A549 (cell line): Measurements from ENCODE around the gene ESPN.

ENCODE experiments used
- CHD2 ChIP-seq: fragments of 150-350 bp; IDR thresholded peaks from 2 replicates; pipeline ENCODE4 v1.6.1; 2014; ENCODE audit warnings: low read length; ENCODE audit not compliant: partially characterized antibody
- HDAC2 ChIP-seq: fragments of 200-600 bp; sonication (generic); IDR thresholded peaks from 2 replicates; pipeline ENCODE4 v1.6.1; 2016
- KDM1A ChIP-seq: fragments of 200-600 bp; sonication (generic); IDR thresholded peaks from 2 replicates; pipeline ENCODE4 v1.6.1; 2016; ENCODE audit warnings: low read depth, mild to moderate bottlenecking
- MYC ChIP-seq: IDR thresholded peaks from 2 replicates; pipeline ENCODE4 v1.6.1; 2012; ENCODE audit warnings: mild to moderate bottlenecking, inconsistent platforms, low read length, improper control_type of control experiment, borderline replicate concordance
- POLR2A ChIP-seq: IDR thresholded peaks from 2 replicates; pipeline ENCODE4 v1.6.1; 2012; ENCODE audit warnings: mild to moderate bottlenecking, low read length
- POLR2AphosphoS2 ChIP-seq: conservative IDR thresholded peaks from 2 replicates; pipeline ENCODE4 v1.6.1; 2012; ENCODE audit warnings: low read length, improper control_type of control experiment, inconsistent platforms
- RAD21 ChIP-seq, 2 experiments: fragments of >200 bp in 1 of 2; sonication (Bioruptor Twin) in 1 of 2; formaldehyde crosslinking in 1 of 2; IDR thresholded peaks in 1 of 2; conservative IDR thresholded peaks in 1 of 2; 2 replicates in 1 of 2; 3 replicates in 1 of 2; pipeline ENCODE4 v1.6.1; 2012 to 2018; ENCODE audit warnings: inconsistent platforms in 1 of 2
- RNF2 ChIP-seq: fragments of 200-600 bp; sonication (generic); IDR thresholded peaks from 2 replicates; pipeline ENCODE4 v1.6.1; 2016; ENCODE audit warnings: low read depth, mild to moderate bottlenecking, antibody characterized with exemption, moderate library complexity, borderline replicate concordance
- SREBF2 ChIP-seq: fragments of 450-650 bp; IDR thresholded peaks from 2 replicates; pipeline ENCODE4 v1.6.1; 2014; ENCODE audit warnings: mild to moderate bottlenecking, moderate library complexity
- TFCP2L1 ChIP-seq: fragments of 250-450 bp; sonication (Bioruptor Pico); IDR thresholded peaks from 2 replicates; pipeline ENCODE4 v1.5.0; 2021; ENCODE audit warnings: mild to moderate bottlenecking
- TP53 ChIP-seq: fragments of 250-450 bp; sonication (Bioruptor Pico); IDR thresholded peaks from 2 replicates; pipeline ENCODE4 v1.5.0; 2021; ENCODE audit warnings: mild to moderate bottlenecking, moderate library complexity
- TF ChIP-seq, protein P1 (sequence below): fragments of >200 bp; sonication (Bioruptor Twin); formaldehyde crosslinking; IDR thresholded peaks from 3 replicates; pipeline ENCODE4 v1.5.1; 2016
- TF ChIP-seq, protein P2 (sequence below): fragments of 250-450 bp; sonication (Bioruptor Pico); IDR thresholded peaks from 2 replicates; pipeline ENCODE4 v1.5.0; 2021; ENCODE audit warnings: mild to moderate bottlenecking, moderate library complexity, borderline replicate concordance
- TF ChIP-seq, protein P3 (sequence below): IDR thresholded peaks from 2 replicates; pipeline ENCODE4 v1.6.1; 2012

DNA sequence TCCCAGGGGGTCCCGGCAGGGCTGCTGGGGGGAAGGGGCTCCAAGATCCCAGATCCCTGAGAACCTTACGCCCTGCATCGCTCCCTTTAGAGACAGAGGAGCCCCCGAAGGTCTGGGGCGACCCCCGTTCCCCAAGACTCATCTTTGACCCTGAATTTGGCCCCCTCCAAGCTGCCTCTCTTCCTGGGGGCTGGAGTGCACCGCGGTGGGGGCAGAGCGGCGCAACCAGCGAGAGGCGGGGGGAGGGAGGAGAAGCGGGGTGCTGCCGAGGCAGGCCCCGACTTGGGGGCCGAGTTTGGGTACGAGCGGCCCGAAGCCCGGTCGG, 72.3 kb downstream of the ESPN start:
- TF ChIP-seq, protein P1, sequence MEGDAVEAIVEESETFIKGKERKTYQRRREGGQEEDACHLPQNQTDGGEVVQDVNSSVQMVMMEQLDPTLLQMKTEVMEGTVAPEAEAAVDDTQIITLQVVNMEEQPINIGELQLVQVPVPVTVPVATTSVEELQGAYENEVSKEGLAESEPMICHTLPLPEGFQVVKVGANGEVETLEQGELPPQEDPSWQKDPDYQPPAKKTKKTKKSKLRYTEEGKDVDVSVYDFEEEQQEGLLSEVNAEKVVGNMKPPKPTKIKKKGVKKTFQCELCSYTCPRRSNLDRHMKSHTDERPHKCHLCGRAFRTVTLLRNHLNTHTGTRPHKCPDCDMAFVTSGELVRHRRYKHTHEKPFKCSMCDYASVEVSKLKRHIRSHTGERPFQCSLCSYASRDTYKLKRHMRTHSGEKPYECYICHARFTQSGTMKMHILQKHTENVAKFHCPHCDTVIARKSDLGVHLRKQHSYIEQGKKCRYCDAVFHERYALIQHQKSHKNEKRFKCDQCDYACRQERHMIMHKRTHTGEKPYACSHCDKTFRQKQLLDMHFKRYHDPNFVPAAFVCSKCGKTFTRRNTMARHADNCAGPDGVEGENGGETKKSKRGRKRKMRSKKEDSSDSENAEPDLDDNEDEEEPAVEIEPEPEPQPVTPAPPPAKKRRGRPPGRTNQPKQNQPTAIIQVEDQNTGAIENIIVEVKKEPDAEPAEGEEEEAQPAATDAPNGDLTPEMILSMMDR: no peak
- TF ChIP-seq, protein P2, sequence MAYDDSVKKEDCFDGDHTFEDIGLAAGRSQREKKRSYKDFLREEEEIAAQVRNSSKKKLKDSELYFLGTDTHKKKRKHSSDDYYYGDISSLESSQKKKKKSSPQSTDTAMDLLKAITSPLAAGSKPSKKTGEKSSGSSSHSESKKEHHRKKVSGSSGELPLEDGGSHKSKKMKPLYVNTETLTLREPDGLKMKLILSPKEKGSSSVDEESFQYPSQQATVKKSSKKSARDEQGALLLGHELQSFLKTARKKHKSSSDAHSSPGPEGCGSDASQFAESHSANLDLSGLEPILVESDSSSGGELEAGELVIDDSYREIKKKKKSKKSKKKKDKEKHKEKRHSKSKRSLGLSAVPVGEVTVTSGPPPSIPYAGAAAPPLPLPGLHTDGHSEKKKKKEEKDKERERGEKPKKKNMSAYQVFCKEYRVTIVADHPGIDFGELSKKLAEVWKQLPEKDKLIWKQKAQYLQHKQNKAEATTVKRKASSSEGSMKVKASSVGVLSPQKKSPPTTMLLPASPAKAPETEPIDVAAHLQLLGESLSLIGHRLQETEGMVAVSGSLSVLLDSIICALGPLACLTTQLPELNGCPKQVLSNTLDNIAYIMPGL (CRISPR knock-in tag): no peak
- no peak for TF ChIP-seq KDM1A
- no peak for TF ChIP-seq TP53 (CRISPR knock-in tag)
- TF ChIP-seq RAD21 (conservative IDR thresholded peaks at IDR 0.05 in 1 of 2, IDR thresholded peaks at IDR 0.05 in 1 of 2): no peak
- TF ChIP-seq CHD2: no peak
- no peak for TF ChIP-seq MYC
- TF ChIP-seq HDAC2: no peak
- TF ChIP-seq POLR2A: no peak
- no peak for TF ChIP-seq TFCP2L1 (CRISPR knock-in tag)
- TF ChIP-seq, protein P3, sequence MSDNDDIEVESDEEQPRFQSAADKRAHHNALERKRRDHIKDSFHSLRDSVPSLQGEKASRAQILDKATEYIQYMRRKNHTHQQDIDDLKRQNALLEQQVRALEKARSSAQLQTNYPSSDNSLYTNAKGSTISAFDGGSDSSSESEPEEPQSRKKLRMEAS: no peak
- TF ChIP-seq POLR2AphosphoS2: no peak
- TF ChIP-seq RNF2: no peak
- no peak for TF ChIP-seq SREBF2
